NCI-H2107 treated with DMSO at 0.1 percent for 48 hours (cell line): ENCODE results near the gene ZNF579.

ENCODE experiments used
- DNase-seq: peaks from one replicate; lab custom pipeline; 2025; ENCODE audit not compliant: unreplicated experiment; lab: John Stamatoyannopoulos, UW

ZNF579 gene

GRCh38 chr19:55580628-55581144 is at the start of gene ZNF579:
Gene ZNF579 (minus strand): TSS chr19:55580848. CDS start chr19:55579639, 1,209 bp downstream.
- peak; percentile 42 for DNase-seq

GRCh38 chr19:55626350-55626749 is 45.7 kb upstream of the ZNF579 start:
- peak; percentile 15 for DNase-seq

- DNase-seq, result no peak
Measured at GRCh38 chr19:55625004-55625326, 44.3 kb upstream of the ZNF579 start.

DNA sequence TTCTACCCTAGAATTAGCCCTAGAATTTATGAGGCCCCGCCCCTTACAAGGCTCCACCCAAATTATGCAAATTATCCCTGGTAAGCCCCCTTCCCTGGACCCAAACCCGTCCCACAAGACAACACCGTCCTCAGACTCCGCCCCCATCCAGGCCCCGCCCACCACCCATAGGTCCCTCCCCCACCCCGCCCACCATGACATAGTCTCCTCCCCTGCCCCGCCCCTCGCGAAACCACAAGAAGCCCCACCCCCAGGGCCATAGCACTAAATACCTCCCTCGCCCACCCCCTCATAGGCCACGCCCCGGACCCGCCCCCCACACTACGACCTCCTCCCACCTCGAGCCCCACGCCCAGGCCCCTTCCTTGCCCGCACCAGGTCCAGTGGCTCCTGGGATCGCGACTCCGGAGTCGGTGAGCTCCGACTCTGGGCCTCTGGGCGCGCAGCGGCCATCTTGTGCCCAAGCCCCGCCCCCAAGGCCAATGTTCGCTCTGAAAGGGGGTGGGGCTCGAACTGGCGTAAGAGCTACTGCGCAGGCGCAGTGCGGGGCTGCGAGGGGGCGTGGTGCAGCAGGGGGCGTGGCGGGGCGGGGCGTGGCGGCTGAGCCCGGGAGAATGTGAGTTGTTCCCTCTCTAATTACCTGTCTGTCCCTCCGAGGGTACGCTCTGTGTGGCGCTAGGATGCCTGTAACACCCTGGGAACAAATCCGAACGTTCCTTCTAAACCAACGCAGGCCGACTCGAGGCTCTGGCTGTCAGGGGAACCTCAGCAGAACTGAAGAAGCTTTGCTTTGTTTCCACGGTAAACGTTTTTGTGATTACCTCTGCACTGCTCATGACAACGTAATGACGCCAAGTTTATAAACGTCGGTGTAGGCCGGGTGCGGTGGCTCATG is 43.7 kb upstream of the ZNF579 start, which contains the start of gene ZNF784:
TSS of gene ZNF784 (minus strand) at position 458 of the 895 bp plus-strand sequence. CDS start at position 453, 5 bp downstream.
- DNase-seq, result peak; percentile 87

DNA sequence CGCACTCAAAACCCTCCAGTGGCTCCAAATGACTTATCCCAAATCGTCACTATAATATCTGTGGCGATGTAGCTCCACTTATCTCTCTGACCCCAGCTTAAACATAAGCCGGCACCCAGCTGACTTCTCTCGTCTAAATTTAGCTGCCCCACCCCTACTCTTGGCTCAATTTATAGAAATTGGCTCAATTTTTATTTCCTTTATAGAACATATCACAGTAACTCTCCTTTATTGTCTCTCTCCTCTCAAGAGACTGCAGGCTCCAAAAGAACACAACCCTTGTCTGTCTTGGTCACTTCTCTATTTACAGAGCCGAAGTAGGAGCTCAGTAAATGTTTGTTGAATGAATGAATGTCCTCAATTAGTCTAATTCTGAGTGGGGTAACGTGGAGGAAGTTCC is 42.9 kb upstream of the ZNF579 start:
- DNase-seq, result no peak

DNA sequence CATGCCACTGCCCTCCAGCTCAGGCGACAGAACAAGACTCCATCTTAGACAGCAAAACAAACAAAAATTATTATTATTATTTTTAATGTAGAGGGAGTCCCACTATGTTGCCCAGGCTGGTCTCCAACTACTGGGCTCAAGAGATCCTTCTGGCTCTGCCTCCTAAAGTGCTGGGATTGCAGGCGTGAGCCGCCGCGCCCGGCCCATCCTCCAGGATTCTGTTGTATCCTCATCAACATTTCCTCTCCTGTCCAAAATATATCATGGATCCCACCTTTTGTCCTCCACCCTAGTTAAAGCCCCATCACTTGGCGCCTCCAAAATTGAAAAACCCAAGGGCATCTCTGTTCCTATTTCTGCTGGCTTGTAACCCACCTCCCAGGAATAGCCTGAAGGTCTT is 42.5 kb upstream of the ZNF579 start:
- DNase-seq, result no peak

GRCh38 chr19:55622242-55622969 is 41.8 kb upstream of the ZNF579 start:
- DNase-seq, result no peak

- DNase-seq, result no peak
Measured at GRCh38 chr19:55621673-55622231, 41.1 kb upstream of the ZNF579 start.

DNA sequence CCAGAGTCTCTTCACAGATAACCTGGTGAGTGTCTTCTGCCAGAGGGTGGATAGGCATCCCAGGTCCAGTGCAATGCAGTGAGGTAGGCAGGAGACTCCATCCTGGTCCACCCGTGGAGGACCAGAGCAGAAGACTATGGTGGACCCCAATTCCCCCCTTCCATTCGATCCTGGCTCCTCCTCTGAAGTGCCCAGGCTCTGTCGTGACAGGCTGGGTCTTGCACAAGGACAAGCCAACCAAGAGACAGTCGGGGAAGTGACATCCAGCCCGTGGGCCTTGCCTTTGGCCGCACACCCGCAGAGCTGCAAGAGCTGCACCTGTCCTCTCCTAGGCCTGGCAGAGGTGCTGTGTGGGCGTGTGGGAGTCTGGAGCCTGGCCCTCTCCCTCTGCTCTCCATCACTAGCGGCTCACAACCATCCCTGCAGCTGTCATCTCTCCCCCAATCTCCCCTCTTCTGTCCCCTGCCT is 40.6 kb upstream of the ZNF579 start:
- DNase-seq, result no peak

GRCh38 chr19:55620410-55621204 is 40.0 kb upstream of the ZNF579 start:
- no peak for DNase-seq

GRCh38 chr19:55619286-55619685 is 38.6 kb upstream of the ZNF579 start:
- no peak for DNase-seq

DNA sequence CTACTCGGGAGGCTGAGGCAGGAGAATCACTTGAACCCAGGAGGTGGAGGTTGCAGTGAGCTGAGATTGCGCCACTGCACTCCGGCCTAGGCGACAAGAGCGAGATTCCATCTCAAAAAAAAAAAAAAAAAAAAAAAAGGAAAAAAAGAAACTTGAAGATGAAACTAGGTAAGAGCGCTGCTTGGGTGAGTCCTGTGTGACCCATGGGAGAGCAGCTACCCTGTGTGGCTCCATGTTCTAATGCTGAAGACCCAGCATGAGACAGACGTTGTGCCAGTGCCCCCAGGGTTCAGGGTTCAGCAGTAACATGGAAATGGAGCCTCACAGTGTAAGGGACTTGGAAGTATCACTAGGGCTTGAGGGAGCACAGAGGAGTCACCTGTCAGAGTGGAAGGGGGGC is 37.8 kb upstream of the ZNF579 start:
- no peak for DNase-seq

DNA sequence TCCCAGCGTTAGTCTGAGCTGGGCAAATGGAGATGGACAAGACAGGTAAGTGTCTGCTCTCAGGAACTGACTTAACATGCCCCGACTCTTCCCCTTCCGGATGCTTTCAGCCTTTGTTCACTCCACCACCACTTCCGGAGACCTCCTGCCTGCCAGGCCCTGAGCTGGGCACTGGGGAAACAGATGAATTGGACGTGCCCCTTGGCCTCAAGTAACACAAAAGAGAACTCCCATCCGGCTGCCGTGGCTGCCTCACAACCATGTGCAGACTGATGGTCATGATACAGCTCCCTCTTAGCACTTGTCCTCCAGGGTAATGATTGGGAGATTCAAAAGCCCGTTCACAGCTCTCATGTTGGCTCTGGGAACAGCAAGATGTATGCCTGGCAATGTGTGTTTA is 36.8 kb upstream of the ZNF579 start:
- DNase-seq, result no peak

- no peak for DNase-seq
Measured at GRCh38 chr19:55616395-55616875, 35.8 kb upstream of the ZNF579 start.

GRCh38 chr19:55615543-55616394 is 35.1 kb upstream of the ZNF579 start:
- DNase-seq, result no peak

- no peak for DNase-seq
Measured at GRCh38 chr19:55614711-55615542, 34.3 kb upstream of the ZNF579 start.

DNA sequence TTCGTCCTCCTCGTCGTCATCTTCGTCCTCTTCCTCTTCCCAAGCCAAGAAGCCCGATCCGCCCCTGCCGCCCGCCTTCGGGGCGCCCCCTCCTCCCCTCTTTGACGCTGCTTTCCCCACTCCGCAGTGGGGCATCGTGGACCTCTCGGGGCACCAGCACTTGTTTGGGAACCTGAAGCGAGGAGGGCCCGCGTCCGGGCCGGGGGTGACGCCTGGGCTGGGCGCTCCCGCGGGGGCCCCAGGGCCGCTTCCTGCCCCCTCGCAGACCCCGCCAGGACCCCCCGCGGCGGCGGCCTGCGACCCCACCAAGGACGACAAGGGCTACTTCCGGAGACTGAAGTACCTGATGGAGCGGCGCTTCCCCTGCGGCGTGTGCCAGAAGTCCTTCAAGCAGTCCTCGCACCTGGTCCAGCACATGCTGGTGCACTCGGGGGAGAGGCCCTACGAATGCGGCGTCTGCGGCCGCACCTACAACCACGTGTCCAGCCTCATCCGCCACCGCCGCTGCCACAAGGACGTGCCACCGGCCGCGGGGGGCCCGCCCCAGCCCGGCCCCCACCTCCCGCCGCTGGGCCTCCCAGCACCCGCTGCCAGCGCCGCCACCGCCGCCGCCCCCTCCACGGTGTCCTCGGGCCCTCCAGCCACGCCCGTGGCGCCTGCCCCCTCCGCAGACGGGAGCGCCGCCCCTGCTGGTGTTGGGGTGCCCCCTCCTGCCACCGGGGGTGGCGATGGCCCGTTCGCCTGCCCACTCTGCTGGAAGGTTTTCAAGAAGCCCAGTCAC is 33.5 kb upstream of the ZNF579 start:
- no peak for DNase-seq

DNA sequence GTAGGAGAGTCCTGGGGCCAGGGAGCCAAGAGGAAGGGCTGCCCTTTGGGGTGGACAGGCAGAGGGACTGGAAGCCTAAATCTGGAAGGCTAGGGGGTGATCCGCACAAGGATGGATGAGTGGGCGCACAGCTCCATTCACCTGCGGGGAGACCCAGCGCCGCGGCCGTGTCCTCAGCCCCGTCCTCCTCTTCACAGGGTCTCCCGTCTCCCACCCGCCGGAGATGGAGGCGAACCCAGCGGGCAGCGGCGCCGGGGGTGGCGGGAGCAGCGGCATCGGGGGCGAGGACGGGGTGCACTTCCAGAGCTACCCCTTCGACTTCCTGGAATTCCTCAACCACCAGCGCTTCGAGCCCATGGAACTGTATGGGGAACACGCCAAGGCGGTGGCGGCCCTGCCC is 32.7 kb upstream of the ZNF579 start:
- DNase-seq, result no peak
